ENCODE results near the gene SORCS2.

DNA sequence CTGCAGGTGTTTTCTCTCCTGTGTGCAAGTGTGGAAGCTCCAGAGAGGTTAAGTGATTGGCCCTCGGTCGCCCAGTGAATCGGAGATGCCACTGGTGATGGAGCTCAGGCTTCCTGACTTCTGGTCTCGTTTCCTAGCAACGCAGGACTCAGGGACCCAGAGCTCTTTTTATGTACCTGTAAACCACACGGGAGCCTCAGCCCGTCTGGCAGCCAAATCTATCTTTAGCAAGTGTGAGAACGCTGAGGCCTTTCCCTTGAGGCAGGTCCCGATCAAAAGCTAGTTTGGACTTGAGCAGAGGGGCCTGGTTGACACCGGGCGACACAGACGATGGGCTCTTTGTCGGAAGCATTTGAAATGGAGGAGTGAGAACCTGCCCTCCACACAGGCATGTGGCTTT lies 116.8 kb downstream of the SORCS2 start:
- TF ChIP-seq DMAP1 (CRISPR knock-in tag; IDR thresholded peaks at IDR 0.05) (no peak), POLR2AphosphoS5 (IDR thresholded peaks at IDR 0.05; ENCODE audit: low read depth, low read length) (no peak)
